Measurements from ENCODE around the gene KANSL1L.

The KANSL1L gene

GRCh38 chr2:209973328-209973727, 197.9 kb downstream of the KANSL1L start:
- no peak for DNase-seq (ENCODE audit: low spot score)
- TF ChIP-seq CTCF (conservative IDR thresholded peaks at IDR 0.05; ENCODE audit: low read depth), result no peak
- CTCF ChIA-PET, result interaction anchor here (1.3 kb wide), 1 partner anchor 12 kb away, joined by 6 read pairs; no protein-coding TSS in a partner anchor
- POLR2A ChIA-PET (ENCODE audit: low non-redundant PET), result no interaction called here
- H3K27ac ChIP-seq, result no peak overlapping the region
